Gastroesophageal sphincter (tissue), 4 donors: ENCODE measurements around the gene GFOD2. TPM values are rescaled to one million over a fixed set of nuclear protein-coding genes. Genes with fewer than 3 reads are reported as not detected.

Experiments used
- ATAC-seq: fragments of 150-250 bp; one replicate; pipeline ENCODE4 v1.9.1; 2016; ENCODE audit warnings: mild to moderate bottlenecking, moderate library complexity
- H3K27ac ChIP-seq, 4 donors: fragments of 200-600 bp; sonication (generic) in 3 of 4; 1 replicate in 3 of 4; 2 replicates in 1 of 4; pipeline ENCODE4 v1.5.1; 2016 to 2019
- H3K27me3 ChIP-seq: fragments of 200-600 bp; sonication (generic); one replicate; pipeline ENCODE4 v1.5.1; 2019
- H3K36me3 ChIP-seq, 2 donors: fragments of 200-600 bp; sonication (generic); one replicate each; pipeline ENCODE4 v1.5.1; 2019; ENCODE audit warnings: control low read depth in 1 of 2
- H3K4me1 ChIP-seq, 3 donors: fragments of 200-600 bp; sonication (generic); 1 replicate in 2 of 3; 2 replicates in 1 of 3; pipeline ENCODE4 v1.5.1; 2016 to 2019; ENCODE audit warnings: control low read depth in 2 of 3
- H3K4me3 ChIP-seq, 2 donors: fragments of 200-600 bp; sonication (generic); one replicate each; pipeline ENCODE4 v1.5.1; 2019; ENCODE audit warnings: mild to moderate bottlenecking in 1 of 2, moderate library complexity in 1 of 2
- H3K9me3 ChIP-seq, 3 donors: fragments of 200-600 bp; sonication (generic); one replicate each; pipeline ENCODE4 v1.5.1; 2017 to 2019; ENCODE audit warnings: control low read depth in 2 of 3
- CTCF ChIP-seq, 4 experiments: fragments of 200-600 bp in 2 of 4; fragments of 450-650 bp in 2 of 4; sonication (generic) in 1 of 4; IDR thresholded peaks; one replicate each; pipeline ENCODE4 v1.5.1; 2017 to 2019; ENCODE audit warnings: antibody characterized with exemption in 4 of 4, mild to moderate bottlenecking in 2 of 4, moderate library complexity in 2 of 4
- EP300 ChIP-seq: sonication (generic); formaldehyde crosslinking; IDR thresholded peaks from one replicate; pipeline ENCODE4 v1.6.1; 2017; ENCODE audit warnings: antibody characterized with exemption, mild to moderate bottlenecking
- POLR2A ChIP-seq, 2 donors: fragments of 450-650 bp; IDR thresholded peaks; one replicate each; pipeline ENCODE4 v1.6.1; 2017; ENCODE audit warnings: antibody characterized with exemption in 2 of 2, mild to moderate bottlenecking in 2 of 2, moderate library complexity in 1 of 2
- POLR2AphosphoS5 ChIP-seq: sonication (generic); formaldehyde crosslinking; IDR thresholded peaks from one replicate; pipeline ENCODE4 v1.6.1; 2017; ENCODE audit warnings: antibody characterized with exemption
- WGBS, 2 donors: methylation state at CpG; one replicate each; pipeline ENCODE4 v1.1.5; 2018; ENCODE audit warnings: low coverage in 1 of 2; 5-methylcytosine and 5-hydroxymethylcytosine counted together
- total RNA-seq, 4 donors: library from RNA; depleted of rRNA; stranded (reverse); fragments of >200 nt; gene quantifications; one replicate each; pipeline ENCODE4 v1.1.0, GENCODE V29; 2016

Gene GFOD2
- total RNA-seq, 4 donors from 2014 or later: 16.3 to 24.9 (median 20.1) TPM

GRCh38 chr16:67668495-67669157, 50.5 kb downstream of the GFOD2 start:
- ATAC-seq: no peak
- 89 to 100% methylated on average over 1 to 6 of the region's 6 CpGs for WGBS, 2 donors
- H3K27me3 ChIP-seq: no peaks in the 10 kb centered on the region
- H3K4me3 ChIP-seq: no peak overlapping the region
- peak overlapping the region in 3 of 4 donors; percentile 91 to 95 (median 93) for H3K27ac ChIP-seq
- H3K9me3 ChIP-seq: no peaks in the 10 kb centered on the region
- no peak for TF ChIP-seq EP300
- peak in 1 of 4 experiments; percentile 25 for TF ChIP-seq CTCF (IDR thresholded peaks at IDR 0.05)
- TF ChIP-seq POLR2A (IDR thresholded peaks at IDR 0.05): no peak
- no peak for TF ChIP-seq POLR2AphosphoS5
- peaks cover 0 to 15% of the 10 kb centered on the region in 2 donors for H3K36me3 ChIP-seq
- peaks cover 0 to 58% (median 24%) of the 10 kb centered on the region in 3 donors for H3K4me1 ChIP-seq

- WGBS, 2 donors: 0% methylated on average over 1 of the region's 18 CpGs; no CpG with 5 or more reads in 1 of the 2 donors
- no peaks in the 10 kb centered on the region for H3K27me3 ChIP-seq
- ATAC-seq: peak; percentile 86
- TF ChIP-seq POLR2AphosphoS5 (peak; percentile 80), CTCF (IDR thresholded peaks at IDR 0.05) (peak in 3 of 4 experiments; percentile 92 to 98 (median 94)), EP300 (no peak)
- peaks cover 0 to 22% of the 10 kb centered on the region in 2 donors for H3K36me3 ChIP-seq
- H3K27ac ChIP-seq: peak overlapping the region; percentile 71 to 95 (median 92)
- H3K4me1 ChIP-seq: peaks cover 0 to 52% (median 24%) of the 10 kb centered on the region in 3 donors
- H3K9me3 ChIP-seq: no peaks in the 10 kb centered on the region
- H3K4me3 ChIP-seq: peak overlapping the region in 1 of 2 donors; percentile 83
These were observed 51.2 kb downstream of the GFOD2 start for GRCh38 chr16:67667817-67668494.

- H3K9me3 ChIP-seq: no peaks in the 10 kb centered on the region
- H3K4me3 ChIP-seq: peak overlapping the region; percentile 75 to 83
- H3K27me3 ChIP-seq: no peaks in the 10 kb centered on the region
- H3K36me3 ChIP-seq: peaks cover 0 to 27% of the 10 kb centered on the region in 2 donors
- ATAC-seq: no peak
- peak overlapping the region; percentile 71 to 95 (median 92) for H3K27ac ChIP-seq
- WGBS, 2 donors: no CpG with 5 or more reads among the region's 10 CpGs
- peaks cover 0 to 46% (median 24%) of the 10 kb centered on the region in 3 donors for H3K4me1 ChIP-seq
- TF ChIP-seq POLR2A (IDR thresholded peaks at IDR 0.05): no peak
- TF ChIP-seq POLR2AphosphoS5: no peak
- TF ChIP-seq CTCF (IDR thresholded peaks at IDR 0.05): no peak
- no peak for TF ChIP-seq EP300
These were observed 51.7 kb downstream of the GFOD2 start for GRCh38 chr16:67667453-67667816.

GRCh38 chr16:67666559-67667452, 52.3 kb downstream of the GFOD2 start, which contains the start of the genes C16orf86 and ENKD1:
Gene C16orf86 (plus strand): TSS chr16:67666814. CDS start chr16:67666971, 157 bp downstream.
Gene ENKD1 (minus strand): TSS chr16:67666750. CDS start chr16:67666442, 308 bp downstream.
- ATAC-seq: peak; percentile 74
- WGBS, 2 donors: no CpG with 5 or more reads among the region's 78 CpGs

More at GRCh38 chr16:67666559-67667452, 52.3 kb downstream of the GFOD2 start, which contains the start of the genes C16orf86 and ENKD1:
- Histone ChIP-seq H3K27me3 (no peaks in the 10 kb centered on the region), H3K9me3 (no peaks in the 10 kb centered on the region), H3K4me3 (peak within 1 kb of the TSS; percentile 75 to 83), H3K4me1 (peaks cover 0 to 45% (median 24%) of the 10 kb centered on the region in 3 donors), H3K27ac (peak within 1 kb of the TSS; percentile 71 to 95 (median 92)), H3K36me3 (peaks cover 0 to 31% of the 10 kb centered on the region in 2 donors)
- TF ChIP-seq POLR2AphosphoS5: peak; percentile 11
- no peak for TF ChIP-seq POLR2A (IDR thresholded peaks at IDR 0.05)
- TF ChIP-seq EP300: no peak
- no peak for TF ChIP-seq CTCF (IDR thresholded peaks at IDR 0.05)
